GM12875 (cell line): ENCODE data around the gene BEND3.

ENCODE experiments used
- H3K4me3 ChIP-seq: one replicate; pipeline ENCODE4 v1.5.1; 2011; ENCODE audit warnings: low read depth, low read length, control low read depth
- CTCF ChIP-seq: IDR thresholded peaks from 2 replicates; pipeline ENCODE4 v1.5.1; 2011; ENCODE audit warnings: low read depth, mild to moderate bottlenecking, control low read depth, inconsistent platforms, low read length, moderate library complexity, borderline replicate concordance; ENCODE audit not compliant: insufficient read depth

Gene BEND3

DNA sequence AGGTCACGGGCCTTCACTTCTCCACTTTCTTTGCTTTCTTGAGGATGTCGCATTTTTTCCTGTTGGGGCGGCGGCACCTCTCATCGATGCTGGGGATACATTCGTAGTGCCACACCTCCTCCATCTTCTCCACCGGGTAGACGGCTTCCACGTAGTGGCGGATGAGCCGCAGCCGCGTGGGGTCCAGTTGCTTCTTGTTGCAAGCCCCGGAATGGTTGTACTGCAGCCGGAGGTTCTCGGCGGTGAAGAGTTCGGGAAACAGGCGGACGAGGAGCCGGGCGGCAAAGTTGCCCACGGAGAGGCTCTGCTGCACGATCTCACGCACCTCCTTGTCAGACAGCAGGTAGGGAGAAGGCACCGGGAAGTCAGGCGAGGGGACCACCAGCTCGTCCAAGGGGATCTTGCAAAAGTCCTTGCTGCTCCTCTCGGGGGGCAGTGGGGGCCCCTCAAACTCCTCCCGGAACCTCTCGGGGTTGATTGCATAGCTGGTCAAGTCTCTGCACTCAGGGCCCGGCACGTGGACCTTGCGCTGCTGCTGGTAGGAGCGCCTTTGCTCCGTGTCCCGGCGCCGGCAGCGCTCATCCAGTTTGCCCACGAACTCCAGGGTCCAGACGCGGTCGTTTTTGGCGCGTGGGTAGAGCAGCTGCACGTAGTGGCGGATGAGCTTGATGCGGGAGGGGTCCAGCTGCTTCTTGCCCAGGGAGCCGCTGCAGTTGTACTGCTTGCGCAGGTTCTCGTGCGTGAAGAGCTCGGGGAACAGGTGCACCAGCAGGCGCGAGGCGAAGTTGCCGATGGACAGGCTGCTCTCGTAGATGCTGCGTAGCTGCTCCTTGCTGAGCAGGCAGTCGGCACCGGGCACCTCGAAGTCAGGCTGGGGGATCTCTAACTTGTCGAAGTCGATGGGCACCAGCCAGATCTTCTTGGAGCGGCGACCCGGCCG lies 46.4 kb downstream of the BEND3 start:
- TF ChIP-seq CTCF: no peak
- no peak overlapping the region for H3K4me3 ChIP-seq

DNA sequence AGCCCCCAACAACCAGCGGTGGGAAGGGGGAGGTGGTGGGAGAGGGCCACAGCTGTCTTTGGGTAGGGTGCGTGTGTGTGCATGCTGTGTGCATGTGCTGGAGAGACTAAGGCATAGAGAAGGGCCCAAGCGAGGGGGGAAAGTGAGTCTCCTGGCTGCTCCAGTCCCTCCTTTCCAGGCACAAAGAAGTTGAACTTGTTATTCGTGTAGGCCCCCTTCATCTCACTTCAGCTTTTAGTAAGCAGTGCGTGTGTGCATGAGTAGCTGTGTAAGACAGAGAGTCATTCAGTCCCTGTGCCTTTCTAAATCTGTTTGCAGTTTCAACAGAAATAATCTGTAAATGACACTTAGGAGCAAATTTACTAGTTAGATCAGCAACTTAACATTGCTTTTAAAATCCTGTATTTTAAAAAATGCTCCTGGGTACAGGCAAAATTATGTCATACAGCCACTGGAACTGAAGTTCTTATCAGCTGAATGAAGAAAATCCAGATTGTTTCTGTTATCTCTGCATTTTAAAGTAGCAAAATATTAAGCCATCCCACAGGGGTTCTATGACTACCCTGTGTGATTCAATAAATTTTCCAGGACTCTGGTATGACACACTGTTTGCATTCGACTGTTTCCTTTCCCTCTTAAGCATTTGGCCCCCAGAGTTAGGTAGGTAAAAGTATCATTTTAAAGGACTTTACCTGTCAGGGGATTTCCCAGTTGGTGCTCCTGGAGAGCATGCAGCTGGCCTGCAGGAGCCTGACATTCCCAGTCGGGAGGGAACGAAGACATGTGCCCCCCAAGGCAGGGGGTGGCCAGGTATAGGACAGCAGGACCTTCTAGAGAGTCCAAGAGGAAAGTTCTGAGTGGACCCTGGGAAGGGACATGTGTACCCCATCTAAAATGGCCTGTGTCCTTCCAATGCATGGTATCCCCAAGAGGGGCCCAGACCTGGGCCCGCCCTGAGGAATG lies 48.3 kb downstream of the BEND3 start:
- no peak overlapping the region for H3K4me3 ChIP-seq
- TF ChIP-seq CTCF: no peak

- TF ChIP-seq CTCF: no peak
- H3K4me3 ChIP-seq: no peak overlapping the region
Measured at GRCh38 chr6:107064579-107065065, 50.7 kb downstream of the BEND3 start.

GRCh38 chr6:107062691-107063090 lies 52.6 kb downstream of the BEND3 start:
- no peak for TF ChIP-seq CTCF
- H3K4me3 ChIP-seq: no peak overlapping the region

DNA sequence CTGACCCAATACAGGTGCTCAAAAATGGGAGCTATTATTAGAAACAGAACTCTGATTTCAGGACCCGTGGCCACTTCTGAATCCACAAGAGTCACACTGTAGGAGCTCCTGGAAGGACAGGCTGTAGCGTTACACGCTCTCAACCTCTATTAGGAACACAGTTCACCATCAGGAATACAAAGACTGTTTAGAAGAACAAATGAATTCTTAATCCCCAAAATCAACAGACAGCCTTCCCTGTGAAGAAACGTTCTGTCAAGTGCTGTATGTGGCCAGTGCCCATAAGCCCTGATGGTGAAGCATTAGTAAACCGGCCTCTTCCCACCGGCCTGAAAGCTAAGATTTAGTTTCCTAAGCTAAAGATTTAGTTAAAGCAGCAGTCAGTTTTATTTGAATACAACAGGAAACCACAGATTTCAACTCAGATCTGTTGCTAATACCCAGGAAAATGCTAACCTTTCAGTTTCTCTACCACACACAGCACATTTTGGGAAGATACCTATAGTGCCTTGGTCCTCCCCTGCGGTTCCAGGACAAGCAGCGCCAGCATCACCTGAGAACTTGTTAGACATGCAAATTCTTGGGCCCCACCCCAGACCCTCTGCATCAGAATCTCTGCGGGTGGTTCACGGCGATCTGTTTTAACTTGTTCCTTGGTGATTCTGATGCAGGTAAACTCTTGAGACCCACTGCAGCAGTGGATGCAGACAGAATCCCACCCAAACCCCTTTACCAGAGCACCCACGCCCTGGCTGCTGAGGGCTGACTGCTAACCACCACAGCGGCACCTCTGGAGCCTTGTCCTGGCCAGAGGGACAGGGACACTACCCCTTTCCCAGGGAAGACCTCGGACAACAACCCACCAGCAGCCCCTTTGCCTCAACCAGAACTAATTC lies 53.9 kb downstream of the BEND3 start:
- H3K4me3 ChIP-seq: no peak overlapping the region

More for the DNA sequence above, 53.9 kb downstream of the BEND3 start:
- no peak for TF ChIP-seq CTCF
